Stimulated activated CD8-positive, alpha-beta memory T cell treated with anti-CD3 and anti-CD28 coated beads, Interleukin-15, amount 100 ng/mL, for 4 hours (primary cell): ENCODE data around the gene GP9.
"Not testable (repeated sequence)": the region's sequence is repeated elsewhere in the genome, so short reads cannot be mapped to it uniquely, and the experiment has no call there.

Experiments
- DNase-seq, 2 donors: peaks; one replicate each; pipeline ENCODE4 v3.0.0-alpha.2; 2020; ENCODE audit warnings: low read depth in 2 of 2

GP9 gene

DNA sequence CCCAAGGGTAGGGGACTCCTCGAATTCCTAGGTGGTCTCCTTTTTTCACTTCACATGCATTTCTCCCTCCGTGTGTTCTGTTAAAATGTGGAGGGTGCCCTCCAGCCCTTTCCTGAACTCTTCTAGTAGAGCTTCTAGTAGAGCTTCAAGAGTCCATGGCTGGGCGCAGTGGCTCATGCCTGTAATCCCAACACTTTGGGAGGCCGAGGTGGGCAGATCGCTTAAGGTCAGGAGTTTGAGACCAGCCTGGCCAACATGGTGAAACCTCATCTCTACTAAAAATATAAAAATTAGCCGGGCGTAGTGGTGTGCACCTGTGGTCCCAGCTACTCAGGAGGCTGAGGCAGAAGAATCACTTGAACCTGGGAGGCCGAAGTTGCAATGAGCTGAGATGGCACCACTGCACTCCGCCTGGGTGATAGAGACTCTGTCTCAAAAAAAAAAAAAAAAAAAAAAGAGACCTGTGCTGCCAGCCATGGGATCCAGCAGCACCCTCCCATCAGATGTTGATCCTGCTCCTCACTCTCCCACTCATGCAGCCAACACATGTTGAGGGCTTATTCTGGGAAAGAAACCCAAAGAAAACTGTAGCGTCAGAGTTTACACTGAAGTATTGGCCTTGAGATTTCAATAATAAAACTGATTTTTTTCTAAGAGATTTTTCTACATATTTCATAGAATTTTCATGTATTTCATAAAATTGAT lies 50.6 kb downstream of the GP9 start:
- not testable (repeated sequence) for DNase-seq
